Endothelial cell of umbilical vein (primary cell): ENCODE data around the gene PEDS1. TPM values are rescaled to one million over a fixed set of nuclear protein-coding genes. Genes with fewer than 3 reads are reported as not detected.

ENCODE experiments used
- BruUV-seq: library from RNA; stranded (reverse); fragments of 400-500 nt; replicated peaks from 2 replicates; lab custom pipeline; 2021; lab: Mats Ljungman, UMichigan
- CTCF ChIA-PET: fragments of 300-600, 350-600 bp; sonication (Branson Sonifier 250); formaldehyde crosslinking; loops from one replicate; lab custom pipeline; 2021; ENCODE audit warnings: antibody characterized with exemption, inconsistent platforms; lab: Charles Lee
- POLR2A ChIA-PET: fragments of 300-600, 350-600 bp; sonication (Branson Sonifier 250); formaldehyde crosslinking; loops from one replicate; lab custom pipeline; 2021; ENCODE audit warnings: antibody characterized with exemption, inconsistent platforms; lab: Charles Lee
- DNase-seq: peaks from one replicate; pipeline ENCODE4 v3.0.0-alpha.2; 2011; ENCODE audit warnings: low read depth, low spot score
- FAIRE-seq: peaks from 2 replicates; lab custom pipeline; 2011; peaks lifted over from hg19 to GRCh38; lab: Jason Lieb, UNC
- H2AFZ ChIP-seq: 2 replicates; pipeline ENCODE4 v1.6.0; 2012; ENCODE audit warnings: low read depth, low read length, control low read depth, inconsistent platforms
- H3K27ac ChIP-seq: 2 replicates; pipeline ENCODE4 v1.5.1; 2011; ENCODE audit warnings: low read depth, mild to moderate bottlenecking, control low read depth, low read length, moderate library complexity; ENCODE audit not compliant: insufficient read depth
- H3K27me3 ChIP-seq, 2 experiments: 2 replicates each; pipeline versions ENCODE4 v1.6.0 to v1.6.1; 2011; ENCODE audit warnings: low read length in 2 of 2, mixed read lengths in 1 of 2; ENCODE audit not compliant: control insufficient read depth in 2 of 2, insufficient read depth in 2 of 2
- H3K36me3 ChIP-seq, 2 experiments: 2 replicates in 1 of 2; 3 replicates in 1 of 2; pipeline ENCODE4 v1.5.1; 2011; ENCODE audit warnings: low read length in 2 of 2, mild to moderate bottlenecking in 1 of 2, moderate library complexity in 1 of 2; ENCODE audit not compliant: control insufficient read depth in 2 of 2, insufficient read depth in 2 of 2; ENCODE audit errors: extremely low read depth in 1 of 2
- H3K4me1 ChIP-seq: 3 replicates; pipeline ENCODE4 v1.5.1; 2011; ENCODE audit warnings: mild to moderate bottlenecking, low read length; ENCODE audit not compliant: control insufficient read depth, insufficient read depth; ENCODE audit errors: extremely low read depth
- H3K4me2 ChIP-seq: 2 replicates; pipeline ENCODE4 v1.6.1; 2011; ENCODE audit warnings: low read length, control low read depth, mixed read lengths; ENCODE audit not compliant: insufficient read depth
- H3K4me3 ChIP-seq, 3 experiments: fragments of 200-600 bp in 1 of 3; sonication (generic), shearing (Covaris generic) in 1 of 3; replicated peaks in 1 of 3; 2 replicates each; pipeline ENCODE4 v1.5.1; 2011 to 2016; ENCODE audit warnings: control low read depth in 3 of 3, low read length in 3 of 3, mild to moderate bottlenecking in 2 of 3, inconsistent platforms in 1 of 3, low read depth in 1 of 3, moderate library complexity in 1 of 3; ENCODE audit not compliant: insufficient read depth in 1 of 3
- H3K79me2 ChIP-seq: 2 replicates; pipeline ENCODE4 v1.6.0; 2012; ENCODE audit warnings: low read length, inconsistent platforms; ENCODE audit not compliant: control insufficient read depth, insufficient read depth
- H3K9ac ChIP-seq: replicated peaks from 2 replicates; pipeline ENCODE3; 2011; ENCODE audit warnings: low read length, control low read depth; ENCODE audit not compliant: insufficient read depth; ENCODE audit errors: extremely low read depth
- H3K9me1 ChIP-seq: replicated peaks from 3 replicates; pipeline ENCODE4 v1.6.0; 2011; ENCODE audit warnings: mild to moderate bottlenecking, low read length; ENCODE audit not compliant: control insufficient read depth, insufficient read depth; ENCODE audit errors: extremely low read depth
- H3K9me3 ChIP-seq: replicated peaks from 2 replicates; pipeline ENCODE4 v1.5.1; 2012; ENCODE audit warnings: low read length, inconsistent platforms; ENCODE audit not compliant: control insufficient read depth, insufficient read depth
- H4K20me1 ChIP-seq: replicated peaks from 2 replicates; pipeline ENCODE3; 2011; ENCODE audit warnings: mild to moderate bottlenecking, low read length; ENCODE audit not compliant: control insufficient read depth, insufficient read depth; ENCODE audit errors: extremely low read depth
- EZH2 ChIP-seq: IDR thresholded peaks from 2 replicates; pipeline ENCODE4 v1.6.1; 2012; ENCODE audit warnings: borderline replicate concordance, low read depth, mild to moderate bottlenecking, moderate library complexity, low read length, inconsistent platforms; ENCODE audit not compliant: severe bottlenecking
- FOS ChIP-seq: IDR thresholded peaks from 2 replicates; pipeline ENCODE4 v1.6.1; 2011; ENCODE audit warnings: mild to moderate bottlenecking, low read length, moderate library complexity, borderline replicate concordance; ENCODE audit not compliant: insufficient read depth
- GATA2 ChIP-seq: IDR thresholded peaks from 2 replicates; pipeline ENCODE4 v1.7.0; 2011; ENCODE audit warnings: low read depth, mild to moderate bottlenecking, moderate library complexity, mixed read lengths, low read length; ENCODE audit not compliant: insufficient read length, insufficient read depth
- JUN ChIP-seq: IDR thresholded peaks from 2 replicates; pipeline ENCODE4 v1.6.1; 2011; ENCODE audit warnings: borderline replicate concordance, low read depth; ENCODE audit not compliant: insufficient read length, insufficient read depth
- MAX ChIP-seq: IDR thresholded peaks from 2 replicates; pipeline ENCODE4 v1.6.1; 2011; ENCODE audit not compliant: insufficient read depth, insufficient read length
- MYC ChIP-seq: IDR thresholded peaks from one replicate; pipeline ENCODE4 v1.6.1; 2011; ENCODE audit warnings: mild to moderate bottlenecking, low read depth, low read length
- POLR2A ChIP-seq: IDR thresholded peaks from 2 replicates; pipeline ENCODE4 v1.6.1; 2012; ENCODE audit warnings: low read depth, mild to moderate bottlenecking, control low read depth, low read length
- POLR2AphosphoS5 ChIP-seq: IDR thresholded peaks from 2 replicates; pipeline ENCODE4 v1.6.1; 2012; ENCODE audit warnings: low read depth, mild to moderate bottlenecking, control low read depth, low read length, moderate library complexity; ENCODE audit not compliant: insufficient read depth
- dilution Hi-C: fragments of 300-500 bp; cut with MboI; formaldehyde crosslinking; loops from one replicate; pipeline ENCODE4 v1.15.0; 2019; ENCODE audit warnings: low sequenced_read_pairs; ENCODE audit not compliant: extremely low pct_ligation_motif_present
- intact Hi-C: fragments of 100-400 bp; cut with micrococcal nuclease; formaldehyde crosslinking; loops from one replicate; pipeline ENCODE4 v1.10.0; 2022
- polyA plus RNA-seq, 4 experiments: library from polyadenylated mRNA; depleted of rRNA in 3 of 4; stranded (reverse) in 3 of 4; unstranded in 1 of 4; fragments of >200 nt; gene quantifications; 2 replicates each; pipeline versions ENCODE4 v1.2.1 to v1.2.3, GENCODE V29; 2011 to 2012; ENCODE audit warnings: missing spikeins in 1 of 4
- total RNA-seq: library from RNA; stranded (reverse); gene quantifications from 2 replicates; pipeline ENCODE4 v1.2.3, GENCODE V29; 2021
- TF ChIP-seq, protein P1 (sequence below), 2 donors: IDR thresholded peaks; 1 replicate in 1 of 2; 2 replicates in 1 of 2; pipeline ENCODE4 v1.5.1; 2011; ENCODE audit warnings: low read length in 2 of 2, mild to moderate bottlenecking in 2 of 2, moderate library complexity in 2 of 2, control low read depth in 1 of 2, inconsistent platforms in 1 of 2, low read depth in 1 of 2; ENCODE audit not compliant: insufficient read depth in 1 of 2; ENCODE audit errors: extremely low read depth in 1 of 2

PEDS1 gene
- total and polyA plus RNA-seq, 2 donors (not counting 3 experiments of a cell fraction or from before 2014, with no cell fraction given): 62.7 to 131 TPM

- FAIRE-seq: peak; percentile 97
- no peak overlapping the region for H3K9ac ChIP-seq
- peak overlapping the region; percentile 46 for H2AFZ ChIP-seq
- no peaks in the 10 kb centered on the region for H3K9me3 ChIP-seq
- CTCF ChIA-PET: interaction anchor here (0.6 to 2.5 kb wide), 22 partner anchors 17 to 563 kb away, joined by 3 to 33 read pairs (median 4); no protein-coding TSS in a partner anchor
- no peak for TF ChIP-seq POLR2A
- TF ChIP-seq, protein P1, sequence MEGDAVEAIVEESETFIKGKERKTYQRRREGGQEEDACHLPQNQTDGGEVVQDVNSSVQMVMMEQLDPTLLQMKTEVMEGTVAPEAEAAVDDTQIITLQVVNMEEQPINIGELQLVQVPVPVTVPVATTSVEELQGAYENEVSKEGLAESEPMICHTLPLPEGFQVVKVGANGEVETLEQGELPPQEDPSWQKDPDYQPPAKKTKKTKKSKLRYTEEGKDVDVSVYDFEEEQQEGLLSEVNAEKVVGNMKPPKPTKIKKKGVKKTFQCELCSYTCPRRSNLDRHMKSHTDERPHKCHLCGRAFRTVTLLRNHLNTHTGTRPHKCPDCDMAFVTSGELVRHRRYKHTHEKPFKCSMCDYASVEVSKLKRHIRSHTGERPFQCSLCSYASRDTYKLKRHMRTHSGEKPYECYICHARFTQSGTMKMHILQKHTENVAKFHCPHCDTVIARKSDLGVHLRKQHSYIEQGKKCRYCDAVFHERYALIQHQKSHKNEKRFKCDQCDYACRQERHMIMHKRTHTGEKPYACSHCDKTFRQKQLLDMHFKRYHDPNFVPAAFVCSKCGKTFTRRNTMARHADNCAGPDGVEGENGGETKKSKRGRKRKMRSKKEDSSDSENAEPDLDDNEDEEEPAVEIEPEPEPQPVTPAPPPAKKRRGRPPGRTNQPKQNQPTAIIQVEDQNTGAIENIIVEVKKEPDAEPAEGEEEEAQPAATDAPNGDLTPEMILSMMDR (IDR thresholded peaks at IDR 0.05; ENCODE audit: extremely low read depth in 1 of 2, insufficient read depth in 1 of 2, low read depth in 1 of 2, low read length in 2 of 2): peak; percentile 92 to 94
- H3K36me3 ChIP-seq: no peaks in the 10 kb centered on the region
- peak; percentile 72 for DNase-seq
- H3K4me3 ChIP-seq: no peak overlapping the region
- no peaks in the 10 kb centered on the region for H3K79me2 ChIP-seq
- no TSS peak for BruUV-seq
- no peaks in the 10 kb centered on the region for H4K20me1 ChIP-seq
- dilution Hi-C loops (no loop called here), intact Hi-C loops (loop anchor here (1.0 to 2.0 kb wide), 4 partner anchors 274 to 558 kb away; no protein-coding TSS in a partner anchor)
- peaks cover 0 to 2% of the 10 kb centered on the region in 2 experiments for H3K27me3 ChIP-seq
- no peak overlapping the region for H3K27ac ChIP-seq
- no peaks in the 10 kb centered on the region for H3K4me1 ChIP-seq
- POLR2A ChIA-PET: no interaction called here
- H3K4me2 ChIP-seq: no peak overlapping the region
- no peaks in the 10 kb centered on the region for H3K9me1 ChIP-seq
Measured at GRCh38 chr20:50186151-50186885, 32.8 kb upstream of the PEDS1 start.

GRCh38 chr20:50185426-50185825 is 31.9 kb upstream of the PEDS1 start:
- FAIRE-seq: no peak
- H3K27ac ChIP-seq: no peak overlapping the region
- H3K9me1 ChIP-seq: no peaks in the 10 kb centered on the region
- no peak overlapping the region for H3K4me3 ChIP-seq
- no peak overlapping the region for H3K9ac ChIP-seq
- H3K79me2 ChIP-seq: no peaks in the 10 kb centered on the region
- H3K4me2 ChIP-seq: no peak overlapping the region
- H2AFZ ChIP-seq: no peak overlapping the region
- TF ChIP-seq JUN (no peak), POLR2AphosphoS5 (no peak), POLR2A (no peak), MYC (no peak), FOS (no peak), MAX (no peak), EZH2 (no peak), GATA2 (no peak)
- TF ChIP-seq, protein P1 (IDR thresholded peaks at IDR 0.05; ENCODE audit: extremely low read depth in 1 of 2, insufficient read depth in 1 of 2, low read depth in 1 of 2, low read length in 2 of 2): no peak
- no peaks in the 10 kb centered on the region for H3K36me3 ChIP-seq
- H3K9me3 ChIP-seq: no peaks in the 10 kb centered on the region
- intact Hi-C loops (no loop called here), dilution Hi-C loops (no loop called here)
- no peaks in the 10 kb centered on the region for H4K20me1 ChIP-seq
- H3K4me1 ChIP-seq: no peaks in the 10 kb centered on the region
- CTCF ChIA-PET: interaction anchor here (0.6 to 2.5 kb wide), 20 partner anchors 16 to 564 kb away, joined by 3 to 33 read pairs (median 4); no protein-coding TSS in a partner anchor
- no TSS peak for BruUV-seq
- POLR2A ChIA-PET: no interaction called here
- peaks cover 0 to 2% of the 10 kb centered on the region in 2 experiments for H3K27me3 ChIP-seq
- no peak for DNase-seq
